ENCODE results near the gene LCN15.
"Not testable (repeated sequence)": the region's sequence is repeated elsewhere in the genome, so short reads cannot be mapped to it uniquely, and the experiment has no call there.

Gene LCN15

DNA sequence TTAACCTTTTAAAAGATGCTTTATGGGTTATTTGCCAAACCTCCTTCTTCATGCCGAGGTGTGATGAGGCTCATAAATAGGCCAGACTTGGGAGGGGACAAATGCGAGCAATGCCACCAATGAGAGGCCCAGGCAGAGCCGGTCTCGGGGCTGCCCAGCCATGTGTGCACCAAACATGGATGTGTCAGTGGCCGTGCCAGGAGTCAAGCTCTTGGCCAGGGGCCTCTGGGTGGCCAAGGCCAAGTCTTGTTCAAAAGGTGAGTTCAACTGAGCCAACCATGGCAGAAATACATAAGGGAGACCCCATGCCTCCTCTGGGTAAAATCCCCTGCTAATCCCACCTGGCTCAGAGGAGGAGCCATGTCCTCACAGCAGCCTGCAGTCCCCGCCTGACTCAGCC lies 10.9 kb upstream of the LCN15 start:
- DNase-seq (ENCODE audit: low read depth in 2 of 2, low spot score in 1 of 2), result no peak

DNA sequence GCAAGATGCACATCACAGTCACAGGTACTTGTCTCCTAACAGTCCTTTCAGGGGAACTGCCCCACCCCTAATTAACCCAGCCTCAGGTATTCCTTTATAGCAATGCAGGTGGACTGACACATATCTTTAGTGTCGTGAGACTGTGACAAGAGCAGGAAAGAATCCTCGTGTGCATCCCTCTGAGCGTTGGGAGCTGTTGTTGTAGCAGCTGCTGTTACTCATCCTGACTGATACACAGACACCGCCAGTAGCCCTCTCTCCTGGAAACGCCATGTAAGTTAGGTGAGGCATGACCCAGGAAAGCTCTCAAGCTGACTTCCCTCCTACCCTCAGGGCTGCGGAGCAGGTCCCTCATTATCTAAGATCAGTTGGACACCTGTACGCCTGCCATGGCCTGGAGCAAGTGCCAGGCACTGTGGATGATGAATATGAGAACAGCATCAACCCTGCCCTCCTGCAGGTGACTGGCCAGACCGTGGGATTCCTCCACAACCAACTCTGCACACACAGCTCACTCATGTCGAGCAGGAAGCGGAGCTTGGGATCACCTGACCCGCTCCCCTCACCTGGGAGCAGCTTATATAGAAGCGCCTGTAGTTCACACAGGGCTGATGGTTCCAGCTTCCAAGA lies 10.2 kb upstream of the LCN15 start:
- DNase-seq (ENCODE audit: low read depth in 2 of 2, low spot score in 1 of 2), result no peak

DNA sequence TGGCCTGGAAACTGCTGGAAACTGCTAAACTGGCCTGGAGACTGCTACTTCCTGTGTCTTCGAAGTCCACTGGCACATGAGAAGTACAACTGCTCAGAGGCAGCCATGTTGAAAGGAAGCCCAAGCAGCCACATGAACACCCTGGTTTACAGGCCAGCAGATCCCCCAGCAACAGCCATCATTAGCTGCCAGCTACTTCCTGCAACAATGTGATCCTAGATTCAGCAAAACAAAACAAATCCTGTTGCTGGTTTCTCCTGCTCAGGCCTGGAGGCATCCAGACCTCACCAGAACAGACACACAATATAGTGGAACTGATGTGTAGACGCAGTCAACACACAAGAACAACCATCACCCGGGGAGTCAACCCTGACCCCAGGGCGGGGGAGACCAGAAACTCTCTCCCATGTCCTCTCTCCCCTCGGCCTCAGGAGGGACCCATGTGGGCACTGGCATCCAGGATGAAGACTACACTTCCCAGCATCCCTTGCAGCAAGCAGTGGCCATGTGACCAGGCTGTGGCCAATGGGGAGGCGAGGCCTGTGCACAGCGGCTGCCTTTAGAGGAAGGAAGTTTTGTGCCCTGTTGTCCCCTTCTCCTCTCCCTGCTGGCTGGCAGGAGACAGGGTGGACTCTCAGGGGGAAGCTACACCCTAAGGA lies 9.2 kb upstream of the LCN15 start:
- no peak for DNase-seq (ENCODE audit: low read depth in 2 of 2, low spot score in 1 of 2)

DNA sequence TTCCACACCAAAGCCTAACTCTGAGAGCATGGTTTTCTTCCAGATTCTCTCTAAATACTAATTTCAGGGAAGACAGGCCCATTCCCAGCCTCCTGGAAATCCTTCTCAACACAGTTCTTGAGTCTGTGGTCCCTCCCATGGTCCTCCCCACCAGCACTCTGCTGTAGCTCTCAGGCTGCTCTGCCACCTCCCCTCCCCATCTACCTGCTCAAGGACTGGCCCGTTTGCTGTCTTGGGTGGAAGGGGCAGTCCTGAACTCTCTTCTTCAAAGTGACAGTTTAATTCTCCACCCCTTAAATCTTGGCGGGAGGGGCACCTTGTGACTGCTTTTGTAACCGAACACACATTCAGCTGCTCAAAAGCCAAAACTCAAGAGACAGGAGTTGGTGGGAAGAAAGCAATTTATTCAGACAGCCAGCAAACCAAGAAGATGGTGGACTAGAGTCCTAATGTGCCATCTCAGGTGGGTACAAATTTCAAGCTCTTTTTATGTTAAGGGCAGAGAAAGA lies 7.6 kb upstream of the LCN15 start:
- no peak for DNase-seq (ENCODE audit: low read depth in 2 of 2, low spot score in 1 of 2)

DNA sequence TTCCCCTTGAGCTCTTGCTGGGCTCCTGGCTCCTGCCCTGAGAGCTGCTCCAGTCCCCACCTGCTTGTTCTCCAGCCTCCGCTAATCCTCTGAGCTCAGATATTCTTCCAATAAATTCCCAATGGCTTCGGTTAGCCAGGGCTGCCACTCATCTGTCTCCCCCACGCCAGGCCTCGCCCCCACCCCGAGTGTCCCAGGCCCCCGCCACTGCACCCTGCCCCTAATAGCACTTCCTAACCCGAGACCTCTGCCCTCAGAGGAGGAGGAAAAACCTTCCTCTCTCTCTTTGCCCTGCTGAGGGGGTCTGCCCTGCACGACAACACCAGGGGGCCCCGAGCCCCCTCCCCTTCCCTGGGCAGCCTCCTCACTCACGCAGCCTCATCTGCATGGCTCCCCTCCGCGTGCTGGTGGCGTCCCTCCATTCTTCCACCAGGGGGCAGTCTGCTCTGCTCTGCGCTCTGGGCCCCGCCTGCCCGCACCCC lies 5.4 kb upstream of the LCN15 start:
- no peak for DNase-seq (ENCODE audit: low read depth in 2 of 2, low spot score in 1 of 2)

DNA sequence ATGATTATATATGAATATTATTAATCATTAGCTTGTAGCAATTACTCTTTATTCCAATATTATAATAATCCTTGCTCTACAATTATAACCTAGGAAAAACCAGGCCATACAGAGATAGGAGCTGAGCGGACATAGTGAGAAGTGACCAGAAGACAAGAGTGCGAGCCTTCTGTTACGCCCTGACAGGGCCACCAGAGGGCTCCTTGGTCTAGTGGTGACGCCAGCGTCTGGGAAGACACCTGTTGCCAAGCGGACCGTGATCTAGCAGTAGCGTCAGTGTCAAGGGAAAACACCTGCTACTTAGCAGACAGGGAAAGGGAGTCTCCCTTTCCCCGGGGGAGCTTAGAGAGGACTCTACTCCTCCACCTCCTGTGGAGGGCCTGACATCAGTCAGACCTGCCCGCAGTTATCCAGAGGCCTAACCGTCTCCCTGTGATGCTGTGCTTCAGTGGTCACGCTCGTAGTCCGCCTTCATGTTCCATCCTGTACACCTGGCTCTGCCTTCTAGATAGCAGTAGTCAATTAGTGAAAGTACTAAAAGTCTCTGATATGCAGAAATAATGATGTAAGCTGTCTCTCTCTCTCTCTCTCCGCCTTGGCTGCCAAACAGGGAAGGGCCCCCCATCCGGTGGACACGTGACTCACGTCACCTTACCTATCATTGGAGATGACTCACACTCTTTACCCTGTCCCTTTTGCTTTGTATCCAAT lies 2.2 kb upstream of the LCN15 start:
- not testable (repeated sequence) for DNase-seq (ENCODE audit: low read depth in 2 of 2, low spot score in 1 of 2)

DNA sequence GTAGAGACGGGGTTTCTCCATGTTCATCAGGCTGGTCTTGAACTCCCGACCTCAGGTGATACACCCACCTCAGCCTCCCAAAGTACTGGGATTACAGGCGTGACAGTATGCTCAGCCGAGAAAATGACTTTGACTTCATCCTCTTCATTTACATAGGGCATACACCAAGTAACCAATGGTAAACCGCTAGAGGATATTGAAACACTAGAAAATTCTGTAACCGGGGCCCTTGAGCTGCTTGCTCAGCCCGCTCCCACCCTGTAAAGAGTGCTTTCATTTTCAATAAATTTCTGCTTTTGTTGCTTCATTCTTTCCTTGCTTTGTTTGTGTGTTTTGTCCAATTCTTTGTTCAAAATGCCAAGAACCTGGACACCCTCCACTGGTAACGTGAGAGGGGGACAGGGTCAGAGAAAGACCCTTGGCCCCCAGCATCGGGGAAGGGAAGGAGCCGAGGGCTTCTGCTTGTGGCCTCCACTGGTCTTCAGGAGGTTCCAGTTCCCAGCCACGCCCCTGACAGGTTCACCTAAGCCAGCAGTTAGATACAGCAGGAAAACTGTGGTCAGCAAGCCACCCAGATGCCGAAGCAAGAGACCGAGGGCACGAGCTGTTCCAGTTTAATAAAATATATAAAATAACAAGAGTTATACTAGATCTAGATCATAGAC lies 1.6 kb upstream of the LCN15 start:
- DNase-seq (ENCODE audit: low read depth in 2 of 2, low spot score in 1 of 2), result not testable (repeated sequence)

DNA sequence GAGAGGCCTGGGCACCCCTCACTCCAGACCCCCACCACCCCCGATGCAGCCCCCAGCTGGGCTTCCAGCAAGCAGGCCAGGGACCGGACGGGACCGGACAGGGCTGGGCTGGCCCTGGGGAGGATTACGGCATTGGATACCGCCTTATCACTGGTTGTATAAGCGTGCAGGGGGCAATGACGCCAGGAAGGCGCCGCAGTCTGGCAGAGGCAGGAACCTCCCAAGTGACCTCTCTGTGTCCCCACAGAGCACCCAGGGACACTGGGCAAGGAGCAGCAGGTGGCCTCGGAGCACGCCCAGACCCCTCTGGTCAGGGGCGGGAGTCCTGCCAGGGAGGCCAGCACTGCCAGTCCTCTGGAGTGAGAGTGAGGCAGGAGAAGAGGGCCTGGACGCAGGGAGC lies 723 bp upstream of the LCN15 start:
- no peak for DNase-seq (ENCODE audit: low read depth in 2 of 2, low spot score in 1 of 2)

DNA sequence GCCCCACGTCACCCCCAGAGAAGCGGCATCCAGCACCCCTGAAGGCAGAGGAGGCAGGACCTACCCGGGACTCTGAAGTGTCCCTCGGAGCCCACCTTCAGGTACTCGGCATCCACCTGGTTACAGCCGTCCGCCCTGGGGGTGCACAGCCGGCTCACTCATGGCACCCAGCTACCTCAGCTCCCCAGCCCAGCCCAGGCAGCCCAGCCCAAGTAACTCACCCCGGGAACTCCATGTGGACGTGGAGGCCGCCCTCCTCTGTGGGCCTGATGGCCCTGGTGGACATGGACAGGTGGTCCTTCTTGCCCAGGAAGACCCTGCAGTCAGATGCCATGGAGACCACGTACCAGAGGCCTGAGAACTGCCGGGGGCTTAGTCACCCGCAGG lies 676 bp downstream of the LCN15 start:
- no peak for DNase-seq (ENCODE audit: low read depth in 2 of 2, low spot score in 1 of 2)

DNA sequence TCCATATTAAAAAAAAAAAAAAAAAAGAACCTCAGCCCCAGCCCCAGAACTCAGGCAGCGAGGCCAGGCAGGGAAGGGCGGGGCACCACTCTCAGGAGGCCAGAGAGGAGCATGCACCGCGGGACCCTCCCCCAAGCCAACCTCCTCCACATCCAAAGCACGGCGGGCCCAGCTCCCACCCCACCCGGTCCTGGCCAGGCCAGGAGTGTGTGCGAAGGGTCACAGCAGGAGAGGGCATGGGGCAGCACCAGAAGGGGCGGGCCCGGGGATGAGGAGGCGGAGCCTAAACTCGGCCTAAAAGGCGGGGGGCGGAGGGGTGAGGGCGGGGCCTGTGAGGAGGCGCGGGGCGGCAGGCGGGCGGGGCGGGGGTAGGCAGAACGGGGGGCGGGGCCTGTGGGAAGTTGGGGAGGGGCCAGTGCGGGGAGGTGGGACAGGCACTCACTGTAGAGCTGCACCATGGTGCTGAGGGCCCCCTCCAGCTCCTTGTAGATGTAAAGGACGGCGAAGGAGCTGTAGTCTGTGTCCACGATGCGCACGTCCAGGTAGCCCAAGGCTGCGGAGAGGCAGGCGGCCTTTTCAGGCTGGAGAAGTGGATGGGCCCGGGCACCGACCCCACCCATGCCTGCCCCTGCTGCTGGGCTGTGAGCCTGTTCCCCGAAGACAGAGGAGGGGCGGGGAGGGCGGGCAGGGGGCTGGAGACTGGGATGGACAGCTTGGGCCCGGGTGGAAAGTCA lies 1.2 kb downstream of the LCN15 start:
- DNase-seq (ENCODE audit: low read depth in 2 of 2, low spot score in 1 of 2), result no peak

DNA sequence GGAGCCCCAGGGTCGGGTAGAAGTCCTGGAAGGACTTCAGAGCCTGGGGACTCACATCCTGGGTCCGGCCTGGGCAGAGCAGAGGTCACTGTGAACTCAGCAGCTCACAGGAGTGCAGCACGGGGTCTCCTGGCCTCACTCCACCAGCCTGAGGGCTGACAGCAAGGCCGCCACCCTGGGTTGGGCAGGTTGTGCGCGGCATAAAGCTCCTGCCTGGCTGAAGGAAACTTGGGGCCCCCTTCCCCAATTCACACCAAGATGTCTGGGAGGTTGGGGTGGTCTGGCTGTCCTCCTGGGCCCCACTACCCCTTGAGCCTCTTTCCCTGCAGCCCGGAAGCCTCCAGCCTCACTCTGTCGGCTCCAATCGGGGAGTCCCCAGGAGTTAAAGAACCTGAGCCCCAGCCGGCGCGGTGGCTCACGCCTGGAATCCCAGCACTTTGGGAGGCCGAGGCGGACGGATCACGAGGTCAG lies 2.1 kb downstream of the LCN15 start:
- DNase-seq (ENCODE audit: low read depth in 2 of 2, low spot score in 1 of 2), result no peak

DNA sequence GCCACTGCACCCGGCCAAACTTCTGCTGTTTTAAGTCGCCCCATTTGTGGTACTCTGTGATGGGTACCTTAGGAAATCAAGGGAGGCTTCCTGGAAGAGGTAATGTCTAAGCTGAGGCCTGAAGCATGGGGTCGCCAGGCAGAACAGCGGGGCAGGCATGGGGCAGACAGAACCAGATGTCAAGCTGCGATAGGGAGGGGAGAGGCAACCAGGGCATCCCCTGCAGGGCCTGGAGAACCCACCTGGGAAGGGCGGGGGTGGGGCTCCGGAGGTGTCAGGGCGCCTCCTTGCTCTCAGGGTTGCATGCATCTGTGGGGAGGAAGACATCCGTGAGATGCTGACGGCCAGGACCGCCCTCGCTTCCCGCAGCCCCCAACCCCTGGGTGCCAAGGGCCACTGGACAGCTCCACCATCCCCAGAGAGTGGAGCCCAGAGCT lies 2.8 kb downstream of the LCN15 start:
- no peak for DNase-seq (ENCODE audit: low read depth in 2 of 2, low spot score in 1 of 2)

DNA sequence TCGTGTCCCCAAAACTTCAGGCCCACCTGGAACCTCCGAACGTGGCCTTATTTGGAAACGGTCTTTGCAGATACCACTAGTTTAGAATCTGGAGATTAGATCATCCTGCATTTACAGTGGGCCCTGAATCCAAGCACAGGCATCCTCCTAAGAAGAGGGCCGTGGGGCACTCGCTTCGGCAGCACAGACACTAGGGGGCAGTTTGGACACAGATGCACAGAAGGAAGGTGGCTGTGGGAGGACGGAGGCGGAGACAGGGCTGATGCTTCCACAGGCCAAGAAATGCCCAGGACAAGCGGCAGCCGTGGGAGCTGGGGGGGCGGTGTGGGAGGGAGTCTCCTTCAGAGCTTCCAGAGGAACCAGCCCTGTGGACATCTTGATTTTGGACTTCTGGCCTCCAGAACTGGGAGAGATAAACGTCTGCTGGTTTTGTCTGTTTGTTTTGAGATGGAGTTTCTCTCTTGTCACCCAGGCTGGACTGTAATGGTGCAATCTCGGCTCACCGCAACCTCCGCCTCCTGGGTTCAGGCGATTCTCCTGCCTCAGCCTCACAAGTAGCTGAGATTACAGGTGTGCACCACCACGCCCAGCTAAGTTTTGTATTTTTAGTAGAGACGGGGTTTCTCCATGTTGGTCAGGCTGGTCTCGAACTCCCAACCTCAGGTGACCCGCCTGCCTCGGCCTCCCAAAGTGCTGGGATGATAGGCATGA lies 3.3 kb downstream of the LCN15 start:
- not testable (repeated sequence) for DNase-seq (ENCODE audit: low read depth in 2 of 2, low spot score in 1 of 2)

DNA sequence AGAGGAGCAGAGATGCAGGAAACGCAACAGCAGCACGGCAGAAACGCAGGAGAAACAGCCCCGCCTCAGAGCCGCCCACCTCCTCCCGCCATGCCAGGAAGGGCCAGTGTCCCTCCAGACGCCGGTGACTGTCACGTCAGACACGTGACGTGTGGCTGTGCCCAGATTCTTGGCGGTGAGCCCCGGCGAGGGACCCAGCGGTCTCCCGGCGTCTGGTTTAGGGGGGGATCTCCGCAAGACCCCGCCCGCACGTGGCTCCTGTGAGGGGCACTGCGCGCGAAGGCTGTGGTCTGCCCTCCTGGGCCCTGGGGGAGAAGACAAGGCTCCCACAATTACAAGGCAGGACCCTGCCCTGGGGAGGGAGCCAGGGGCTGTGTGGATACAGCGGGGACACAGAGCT lies 3.9 kb downstream of the LCN15 start:
- DNase-seq (ENCODE audit: low read depth in 2 of 2, low spot score in 1 of 2), result no peak

DNA sequence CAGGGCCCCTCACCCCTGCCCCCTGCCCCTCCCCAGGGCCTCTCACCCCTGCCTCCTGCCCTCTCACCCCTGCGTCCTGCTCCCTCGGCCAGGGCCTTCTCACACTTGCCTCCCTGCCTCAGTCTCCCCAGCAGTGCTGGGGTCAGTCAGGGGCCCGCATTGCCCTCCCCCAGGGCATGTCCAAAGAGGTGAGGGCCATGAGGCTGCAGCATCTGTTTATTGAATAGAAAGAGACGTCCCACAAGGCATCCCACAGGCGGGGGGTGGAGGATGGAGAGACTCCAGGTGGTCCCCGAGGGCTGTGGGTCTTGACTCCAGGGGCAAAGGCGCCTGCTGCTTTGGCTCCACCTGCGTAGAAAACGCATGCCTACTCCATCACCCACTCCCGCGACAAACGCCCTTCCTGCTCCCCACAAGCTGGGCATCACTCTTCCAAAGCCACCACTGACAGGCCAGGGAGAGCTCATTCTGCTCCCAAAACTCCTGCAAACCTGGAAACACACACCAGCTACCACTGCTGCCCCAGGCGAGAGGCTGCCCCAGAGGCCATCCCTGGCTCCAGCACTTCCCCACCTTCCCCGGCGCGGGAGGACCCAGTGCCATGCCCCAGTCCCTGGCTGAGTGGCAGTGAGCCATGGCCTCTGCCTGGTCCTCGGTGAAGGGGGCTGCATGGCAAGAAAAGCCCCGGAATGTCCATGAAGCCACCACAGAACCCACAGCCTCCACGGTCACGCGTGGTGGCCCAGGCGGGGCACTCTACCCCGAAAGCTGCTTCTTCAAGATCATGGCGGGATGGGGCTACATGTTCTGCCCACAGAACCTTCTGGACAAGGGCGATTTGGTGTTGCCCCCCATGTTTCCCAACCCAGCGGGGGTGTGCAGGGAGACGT lies 4.6 kb downstream of the LCN15 start:
- no peak for DNase-seq (ENCODE audit: low read depth in 2 of 2, low spot score in 1 of 2)

DNA sequence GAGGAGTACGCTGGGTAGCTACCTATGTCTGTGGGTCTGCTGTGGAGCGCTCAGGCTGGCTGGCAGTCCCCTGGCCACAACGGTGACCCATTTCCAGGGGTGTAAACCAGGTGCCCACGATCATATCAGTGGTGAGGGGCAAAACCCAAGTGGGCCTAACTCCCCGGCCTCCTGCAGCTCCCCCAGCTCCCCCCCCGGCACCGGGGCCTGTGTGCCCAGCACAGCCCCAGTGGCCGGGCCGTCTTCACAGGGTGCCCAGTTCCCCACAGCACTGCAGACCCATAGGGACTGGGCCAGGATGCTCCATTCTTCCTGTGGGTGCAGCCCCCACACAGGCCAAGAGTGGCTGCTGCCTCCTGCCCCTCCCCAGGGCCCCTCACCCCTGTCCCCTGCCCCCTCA lies 5.3 kb downstream of the LCN15 start:
- DNase-seq (ENCODE audit: low read depth in 2 of 2, low spot score in 1 of 2), result no peak

DNA sequence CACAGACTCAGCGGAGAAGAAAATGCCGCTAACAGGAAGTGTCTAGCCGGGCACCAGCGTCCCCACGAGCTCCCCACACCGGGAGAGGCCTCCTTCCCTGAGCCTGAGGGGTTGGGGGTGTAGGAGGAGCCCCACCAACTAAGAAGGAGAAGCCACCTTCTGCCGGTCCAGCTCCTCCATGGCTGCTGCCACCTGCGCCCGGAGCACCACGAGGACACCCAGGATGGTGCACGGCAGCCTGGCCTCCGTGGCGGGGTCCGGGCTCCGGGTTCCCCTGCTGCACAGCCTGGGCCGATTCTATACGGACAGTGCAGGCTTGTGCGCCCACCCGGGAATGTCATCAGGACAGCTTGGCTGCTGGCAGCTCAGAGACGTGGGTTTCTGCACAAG lies 6.6 kb downstream of the LCN15 start:
- no peak for DNase-seq (ENCODE audit: low read depth in 2 of 2, low spot score in 1 of 2)

DNA sequence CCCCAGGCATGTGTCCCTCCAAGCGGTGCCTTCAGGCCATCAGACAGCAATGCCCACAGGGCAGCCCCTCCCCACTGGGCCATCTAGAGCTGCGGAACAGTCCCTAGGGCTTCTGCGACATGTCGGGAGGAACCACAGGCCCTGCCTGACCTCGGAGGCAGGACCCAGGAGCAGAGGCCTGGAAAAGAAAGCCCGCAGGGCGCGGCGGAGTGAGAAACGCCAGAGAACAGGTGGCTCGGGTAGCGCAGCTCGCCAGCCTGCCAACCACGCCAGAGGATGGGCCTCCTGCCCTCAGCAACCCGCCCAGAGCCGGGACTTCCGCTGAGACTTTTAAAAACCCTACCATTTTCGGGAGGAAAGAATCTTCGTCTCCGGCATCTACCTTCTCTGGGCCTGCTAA lies 7.0 kb downstream of the LCN15 start:
- no peak for DNase-seq (ENCODE audit: low read depth in 2 of 2, low spot score in 1 of 2)

DNA sequence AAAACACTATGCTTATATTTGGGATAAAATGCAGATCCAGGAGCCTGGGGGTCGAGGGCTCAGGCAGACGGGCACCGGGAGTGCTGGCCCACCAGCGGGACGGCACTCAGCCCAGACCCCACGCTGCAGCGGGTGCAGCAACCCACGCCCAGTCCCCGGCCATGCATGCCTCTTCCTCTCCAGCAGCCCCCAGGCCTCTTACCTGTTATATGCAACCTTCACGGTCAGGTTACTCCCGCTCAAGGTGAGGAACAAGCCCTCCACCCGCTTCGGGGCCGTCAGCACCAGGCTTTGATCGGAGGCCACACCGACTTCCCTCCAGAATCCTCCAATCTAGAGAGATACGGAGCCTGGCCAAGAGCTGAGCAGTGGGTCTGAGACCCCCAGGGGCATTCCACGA lies 7.5 kb downstream of the LCN15 start:
- no peak for DNase-seq (ENCODE audit: low read depth in 2 of 2, low spot score in 1 of 2)
